Fibroblast of lung (primary cell): ENCODE results near the gene IGFBP2. TPM values are rescaled to one million over a fixed set of nuclear protein-coding genes. Genes with fewer than 3 reads are reported as not detected.

ENCODE experiments used
- DNase-seq, 2 donors: peaks; one replicate each; pipeline versions ENCODE4 v3.0.0 to v3.0.0-alpha.2; 2010; ENCODE audit warnings: low read depth in 2 of 2
- H2AFZ ChIP-seq: 2 replicates; pipeline ENCODE4 v1.5.1; 2012; ENCODE audit warnings: low read length, control low read depth, inconsistent platforms
- H3K27ac ChIP-seq: 2 replicates; pipeline ENCODE4 v1.5.1; 2011; ENCODE audit warnings: low read length, control low read depth; ENCODE audit not compliant: insufficient read depth
- H3K27me3 ChIP-seq: 2 replicates; pipeline ENCODE4 v1.5.1; 2011; ENCODE audit warnings: mild to moderate bottlenecking, low read length; ENCODE audit not compliant: control insufficient read depth, insufficient read depth
- H3K36me3 ChIP-seq: 2 replicates; pipeline ENCODE4 v1.5.1; 2011; ENCODE audit warnings: low read length; ENCODE audit not compliant: control insufficient read depth, insufficient read depth
- H3K4me1 ChIP-seq: 2 replicates; pipeline ENCODE4 v1.5.1; 2011; ENCODE audit warnings: low read length; ENCODE audit not compliant: control insufficient read depth, insufficient read depth; ENCODE audit errors: extremely low read depth
- H3K4me2 ChIP-seq: 2 replicates; pipeline ENCODE4 v1.5.1; 2011; ENCODE audit warnings: low read length, control low read depth; ENCODE audit not compliant: insufficient read depth; ENCODE audit errors: extremely low read depth
- H3K4me3 ChIP-seq, 4 experiments: fragments of 200-600 bp in 1 of 4; sonication (generic) in 1 of 4; replicated peaks in 1 of 4; 2 replicates each; pipeline ENCODE4 v1.5.1; 2011 to 2016; ENCODE audit warnings: low read length in 4 of 4, low read depth in 3 of 4, mild to moderate bottlenecking in 3 of 4, control low read depth in 2 of 4, inconsistent platforms in 1 of 4, mixed read lengths in 1 of 4; ENCODE audit not compliant: insufficient read depth in 1 of 4; ENCODE audit errors: control extremely low read depth in 1 of 4
- H3K79me2 ChIP-seq: 2 replicates; pipeline ENCODE4 v1.5.1; 2012; ENCODE audit warnings: mild to moderate bottlenecking, low read length, inconsistent platforms; ENCODE audit not compliant: control insufficient read depth, insufficient read depth
- H3K9ac ChIP-seq: 2 replicates; pipeline ENCODE4 v1.5.1; 2011; ENCODE audit warnings: mild to moderate bottlenecking, low read length, control low read depth; ENCODE audit not compliant: insufficient read depth
- H3K9me3 ChIP-seq: 2 replicates; pipeline ENCODE4 v1.5.1; 2012; ENCODE audit warnings: low read depth, low read length; ENCODE audit not compliant: control insufficient read depth, insufficient read depth
- H4K20me1 ChIP-seq: 2 replicates; pipeline ENCODE4 v1.5.1; 2011; ENCODE audit warnings: low read length; ENCODE audit not compliant: control insufficient read depth, insufficient read depth; ENCODE audit errors: extremely low read depth
- EZH2 ChIP-seq: IDR thresholded peaks from 2 replicates; pipeline ENCODE4 v1.5.1; 2012; ENCODE audit warnings: low read length, control low read depth, mild to moderate bottlenecking; ENCODE audit errors: missing control alignments
- polyA plus RNA-seq, 2 donors: library from polyadenylated mRNA; depleted of rRNA in 1 of 2; stranded (reverse) in 1 of 2; unstranded in 1 of 2; fragments of >200 nt; gene quantifications; 2 replicates each; pipeline ENCODE4 v1.2.1, GENCODE V29; 2011 to 2012; ENCODE audit warnings: missing spikeins in 1 of 2
- total RNA-seq: library from RNA; depleted of rRNA; stranded (reverse); fragments of >200 nt; gene quantifications from 2 replicates; pipeline ENCODE4 v1.2.1, GENCODE V29; 2014
- TF ChIP-seq, protein P1 (sequence below), 2 donors: IDR thresholded peaks in 1 of 2; conservative IDR thresholded peaks in 1 of 2; 1 replicate in 1 of 2; 2 replicates in 1 of 2; pipeline ENCODE4 v1.5.1; 2011 to 2012; ENCODE audit warnings: low read length in 2 of 2, control low read depth in 1 of 2, inconsistent platforms in 1 of 2, low read depth in 1 of 2, mild to moderate bottlenecking in 1 of 2

Gene IGFBP2
- total and polyA plus RNA-seq, 2 donors (not counting 1 experiment from before 2014, with no cell fraction given) = 8.6 to 36.3 TPM

DNA sequence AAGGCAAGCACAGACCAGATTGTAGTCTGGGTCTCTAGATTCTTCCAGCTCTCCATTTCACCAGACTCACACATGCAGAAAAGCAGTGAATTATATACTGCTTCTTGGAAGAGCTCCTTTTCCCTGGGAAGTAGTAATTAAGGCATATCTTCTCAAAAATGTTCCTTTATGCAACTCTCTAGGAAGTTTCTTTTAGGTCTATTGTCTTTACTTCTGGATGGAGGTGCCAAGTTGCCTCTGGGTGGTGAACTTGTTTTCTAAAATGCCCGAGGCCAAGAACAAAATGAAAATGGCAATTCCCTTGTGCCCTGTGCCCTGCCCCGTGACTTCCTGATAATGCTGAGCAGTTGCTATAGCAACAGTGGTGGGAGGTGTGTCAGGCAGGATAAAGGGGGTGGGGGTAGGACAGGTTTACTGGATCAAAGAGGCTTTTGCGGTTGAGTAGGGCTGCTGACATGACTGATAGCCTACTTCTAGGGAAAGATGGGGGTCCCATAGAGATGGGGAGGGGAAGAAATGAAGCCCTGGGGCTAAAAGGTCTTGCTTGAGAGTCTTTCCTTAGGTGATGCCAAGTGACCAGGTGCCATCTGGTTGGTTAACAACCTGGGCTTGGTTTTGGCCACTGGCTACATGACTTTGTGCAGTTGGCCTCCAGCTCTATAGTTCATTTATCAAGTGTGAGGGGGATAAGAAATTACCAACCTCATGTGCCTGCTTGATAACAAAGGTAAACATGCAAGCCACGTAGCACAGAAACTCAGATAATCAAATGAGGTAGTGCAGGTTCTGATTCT lies 11.8 kb downstream of the IGFBP2 start:
- H3K4me1 ChIP-seq = no peaks in the 10 kb centered on the region
- H3K9me3 ChIP-seq = no peaks in the 10 kb centered on the region
- no peak overlapping the region for H3K4me3 ChIP-seq
- TF ChIP-seq EZH2 = no peak
- TF ChIP-seq, protein P1, sequence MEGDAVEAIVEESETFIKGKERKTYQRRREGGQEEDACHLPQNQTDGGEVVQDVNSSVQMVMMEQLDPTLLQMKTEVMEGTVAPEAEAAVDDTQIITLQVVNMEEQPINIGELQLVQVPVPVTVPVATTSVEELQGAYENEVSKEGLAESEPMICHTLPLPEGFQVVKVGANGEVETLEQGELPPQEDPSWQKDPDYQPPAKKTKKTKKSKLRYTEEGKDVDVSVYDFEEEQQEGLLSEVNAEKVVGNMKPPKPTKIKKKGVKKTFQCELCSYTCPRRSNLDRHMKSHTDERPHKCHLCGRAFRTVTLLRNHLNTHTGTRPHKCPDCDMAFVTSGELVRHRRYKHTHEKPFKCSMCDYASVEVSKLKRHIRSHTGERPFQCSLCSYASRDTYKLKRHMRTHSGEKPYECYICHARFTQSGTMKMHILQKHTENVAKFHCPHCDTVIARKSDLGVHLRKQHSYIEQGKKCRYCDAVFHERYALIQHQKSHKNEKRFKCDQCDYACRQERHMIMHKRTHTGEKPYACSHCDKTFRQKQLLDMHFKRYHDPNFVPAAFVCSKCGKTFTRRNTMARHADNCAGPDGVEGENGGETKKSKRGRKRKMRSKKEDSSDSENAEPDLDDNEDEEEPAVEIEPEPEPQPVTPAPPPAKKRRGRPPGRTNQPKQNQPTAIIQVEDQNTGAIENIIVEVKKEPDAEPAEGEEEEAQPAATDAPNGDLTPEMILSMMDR (conservative IDR thresholded peaks at IDR 0.05 in 1 of 2, IDR thresholded peaks at IDR 0.05 in 1 of 2; ENCODE audit: low read depth in 1 of 2, low read length in 2 of 2) = no peak
- H3K79me2 ChIP-seq = no peaks in the 10 kb centered on the region
- no peak overlapping the region for H2AFZ ChIP-seq
- H4K20me1 ChIP-seq = no peaks in the 10 kb centered on the region
- no peak overlapping the region for H3K4me2 ChIP-seq
- H3K27ac ChIP-seq = no peak overlapping the region
- H3K9ac ChIP-seq = no peak overlapping the region
- DNase-seq = no peak
- peaks cover 2% of the 10 kb centered on the region for H3K27me3 ChIP-seq
- no peaks in the 10 kb centered on the region for H3K36me3 ChIP-seq

GRCh38 chr2:216645636-216645950 lies 12.4 kb downstream of the IGFBP2 start:
- H3K9ac ChIP-seq = no peak overlapping the region
- no peaks in the 10 kb centered on the region for H3K9me3 ChIP-seq
- no peak for TF ChIP-seq EZH2
- TF ChIP-seq, protein P1 (conservative IDR thresholded peaks at IDR 0.05 in 1 of 2, IDR thresholded peaks at IDR 0.05 in 1 of 2; ENCODE audit: low read depth in 1 of 2, low read length in 2 of 2) = no peak
- no peaks in the 10 kb centered on the region for H3K79me2 ChIP-seq
- no peak overlapping the region for H3K4me2 ChIP-seq
- no peak for DNase-seq
- no peak overlapping the region for H3K4me3 ChIP-seq
- no peaks in the 10 kb centered on the region for H3K36me3 ChIP-seq
- H3K27ac ChIP-seq = no peak overlapping the region
- peaks cover 2% of the 10 kb centered on the region for H3K27me3 ChIP-seq
- no peak overlapping the region for H2AFZ ChIP-seq
- no peaks in the 10 kb centered on the region for H3K4me1 ChIP-seq
- no peaks in the 10 kb centered on the region for H4K20me1 ChIP-seq

DNA sequence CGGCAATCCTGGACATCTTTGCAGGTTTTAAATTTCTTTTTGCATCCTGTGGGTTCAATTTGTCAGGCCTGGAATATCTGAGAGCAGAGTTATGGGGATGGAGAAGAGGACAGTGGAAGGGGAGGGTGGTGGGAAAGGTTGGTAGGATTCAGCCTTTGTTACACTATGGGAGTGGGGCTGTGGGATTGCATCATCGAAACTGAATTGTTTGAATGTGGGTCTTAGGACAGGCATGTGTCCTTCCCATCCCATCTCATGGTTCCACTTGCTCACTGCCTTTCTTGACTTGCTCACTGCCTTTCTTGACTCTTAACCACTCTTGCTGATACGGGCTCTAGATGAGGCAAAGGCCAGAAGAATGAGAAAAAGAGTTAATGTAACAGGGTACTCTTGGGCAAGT lies 12.9 kb downstream of the IGFBP2 start:
- no peak overlapping the region for H3K4me2 ChIP-seq
- no peak overlapping the region for H3K4me3 ChIP-seq
- DNase-seq = no peak
- no peak overlapping the region for H3K27ac ChIP-seq
- H3K36me3 ChIP-seq = no peaks in the 10 kb centered on the region
- H2AFZ ChIP-seq = no peak overlapping the region
- H4K20me1 ChIP-seq = no peaks in the 10 kb centered on the region
- H3K4me1 ChIP-seq = no peaks in the 10 kb centered on the region
- peaks cover 2% of the 10 kb centered on the region for H3K27me3 ChIP-seq
- no peak overlapping the region for H3K9ac ChIP-seq
- H3K79me2 ChIP-seq = no peaks in the 10 kb centered on the region
- TF ChIP-seq, protein P1 (conservative IDR thresholded peaks at IDR 0.05 in 1 of 2, IDR thresholded peaks at IDR 0.05 in 1 of 2; ENCODE audit: low read depth in 1 of 2, low read length in 2 of 2) = no peak
- no peak for TF ChIP-seq EZH2
- no peaks in the 10 kb centered on the region for H3K9me3 ChIP-seq
